Vagina (tissue), 2 donors: ENCODE data around the gene CACNB1. TPM values are rescaled to one million over a fixed set of nuclear protein-coding genes. Genes with fewer than 3 reads are reported as not detected.

Experiments used
- DNase-seq, 2 donors: peaks; one replicate each; pipeline ENCODE4 v3.0.0-alpha.2; 2017; ENCODE audit errors: extremely low spot score in 2 of 2
- H3K27ac ChIP-seq: fragments of 200-600 bp; sonication (generic); one replicate; pipeline ENCODE4 v1.5.1; 2019
- H3K27me3 ChIP-seq: fragments of 200-600 bp; sonication (generic); one replicate; pipeline ENCODE4 v1.5.1; 2019
- H3K36me3 ChIP-seq, 2 donors: fragments of 200-600 bp; sonication (generic); one replicate each; pipeline ENCODE4 v1.5.1; 2017 to 2019
- H3K4me1 ChIP-seq: fragments of 200-600 bp; sonication (generic); one replicate; pipeline ENCODE4 v1.5.1; 2019
- H3K4me3 ChIP-seq, 2 donors: fragments of 200-600 bp; sonication (generic); 1 replicate in 1 of 2; 2 replicates in 1 of 2; pipeline ENCODE4 v1.5.1; 2016 to 2019
- H3K9me3 ChIP-seq: fragments of 200-600 bp; sonication (generic); one replicate; pipeline ENCODE4 v1.5.1; 2019
- CTCF ChIP-seq, 3 experiments: fragments of 450-650 bp in 2 of 3; fragments of 200-600 bp in 1 of 3; sonication (generic) in 1 of 3; IDR thresholded peaks; one replicate each; pipeline ENCODE4 v1.5.1; 2017 to 2019; ENCODE audit warnings: antibody characterized with exemption in 3 of 3, mild to moderate bottlenecking in 2 of 3, moderate library complexity in 2 of 3
- POLR2A ChIP-seq, 2 donors: fragments of 450-650 bp; IDR thresholded peaks; one replicate each; pipeline ENCODE4 v1.6.1; 2017; ENCODE audit warnings: antibody characterized with exemption in 2 of 2, mild to moderate bottlenecking in 2 of 2, moderate library complexity in 2 of 2
- POLR2AphosphoS5 ChIP-seq, 2 donors: sonication (generic); formaldehyde crosslinking; IDR thresholded peaks; one replicate each; pipeline ENCODE4 v1.9.0; 2017; ENCODE audit warnings: antibody characterized with exemption in 2 of 2, mild to moderate bottlenecking in 2 of 2, low read depth in 1 of 2; ENCODE audit not compliant: insufficient read depth in 1 of 2
- intact Hi-C: fragments of 100-400 bp; cut with DNase I; formaldehyde crosslinking; loops from one replicate; pipeline ENCODE4 v1.15.1; 2023
- total RNA-seq: library from RNA; depleted of rRNA; stranded (reverse); fragments of >200 nt; gene quantifications from one replicate; pipeline ENCODE4 v1.2.3, GENCODE V29; 2016

The CACNB1 gene
- total RNA-seq, 1 donor from 2014 or later, result 8.3 TPM

DNA sequence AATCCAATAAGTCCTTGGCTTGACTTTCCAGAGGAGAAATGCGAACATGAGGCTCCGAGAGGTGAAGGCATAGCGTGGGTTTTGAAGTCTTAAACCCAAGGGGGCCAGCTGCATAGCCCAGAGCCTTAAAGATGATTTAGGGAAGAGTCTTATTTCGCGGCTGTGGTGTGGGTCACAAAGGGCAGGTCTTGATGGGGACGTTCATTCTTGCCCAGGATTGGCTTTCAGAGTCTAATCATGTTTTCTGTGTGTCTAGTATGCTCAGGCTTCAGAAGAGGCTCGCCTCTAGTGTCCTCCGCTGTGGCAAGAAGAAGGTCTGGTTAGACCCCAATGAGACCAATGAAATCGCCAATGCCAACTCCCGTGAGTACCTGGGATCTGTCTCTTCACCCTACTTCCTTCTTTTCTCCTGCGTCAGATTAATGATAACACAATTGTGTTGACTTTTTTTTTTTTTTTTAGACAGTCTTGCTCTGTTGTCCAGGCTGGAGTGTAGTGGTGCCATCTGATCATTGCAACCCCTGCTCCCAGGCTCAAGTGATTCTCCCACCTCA, 3.6 kb upstream of the CACNB1 start:
- Histone ChIP-seq H3K36me3 (peaks cover 0 to 40% of the 10 kb centered on the region in 2 donors), H3K27ac (peak overlapping the region; percentile 95), H3K9me3 (no peaks in the 10 kb centered on the region), H3K4me3 (peak overlapping the region; percentile 84 to 87), H3K4me1 (peaks cover 49% of the 10 kb centered on the region), H3K27me3 (no peaks in the 10 kb centered on the region)
- intact Hi-C loops, result no loop called here
- no peak for DNase-seq
- no peak for TF ChIP-seq CTCF (IDR thresholded peaks at IDR 0.05)
- TF ChIP-seq POLR2A (IDR thresholded peaks at IDR 0.05), result no peak

- Histone ChIP-seq H3K27me3 (no peaks in the 10 kb centered on the region), H3K4me1 (peaks cover 56% of the 10 kb centered on the region), H3K27ac (peak within 1 kb of the TSS; percentile 95), H3K36me3 (peaks cover 0 to 40% of the 10 kb centered on the region in 2 donors), H3K9me3 (no peaks in the 10 kb centered on the region), H3K4me3 (peak within 1 kb of the TSS; percentile 84 to 87)
- TF ChIP-seq POLR2A (IDR thresholded peaks at IDR 0.05), result no peak
- TF ChIP-seq POLR2AphosphoS5 (IDR thresholded peaks at IDR 0.05; ENCODE audit: insufficient read depth in 1 of 2, low read depth in 1 of 2), result peak; percentile 87 to 92
- no peak for TF ChIP-seq CTCF (IDR thresholded peaks at IDR 0.05)
- intact Hi-C loops, result no loop called here
- DNase-seq, result no peak
These were observed 2.8 kb upstream of the CACNB1 start, which contains the start of gene RPL19 for GRCh38 chr17:39200070-39200879. RPL19 (plus strand) TSS chr17:39200283; CDS start chr17:39200345, 62 bp downstream.

DNA sequence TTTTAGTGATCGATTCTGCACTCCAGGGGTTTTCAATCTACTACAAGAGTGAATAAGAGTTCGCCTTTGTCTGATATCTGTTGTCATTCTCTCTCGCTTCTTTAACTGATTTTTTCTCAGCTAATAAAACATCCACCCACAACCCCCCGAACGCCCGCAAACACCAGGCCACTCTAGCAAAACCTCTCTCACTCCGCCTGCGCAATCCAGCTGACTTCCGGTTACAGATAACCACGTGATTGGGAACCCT, 2.3 kb upstream of the CACNB1 start:
- Histone ChIP-seq H3K4me1 (peaks cover 62% of the 10 kb centered on the region), H3K27me3 (no peaks in the 10 kb centered on the region)
- intact Hi-C loops, result no loop called here

DNA sequence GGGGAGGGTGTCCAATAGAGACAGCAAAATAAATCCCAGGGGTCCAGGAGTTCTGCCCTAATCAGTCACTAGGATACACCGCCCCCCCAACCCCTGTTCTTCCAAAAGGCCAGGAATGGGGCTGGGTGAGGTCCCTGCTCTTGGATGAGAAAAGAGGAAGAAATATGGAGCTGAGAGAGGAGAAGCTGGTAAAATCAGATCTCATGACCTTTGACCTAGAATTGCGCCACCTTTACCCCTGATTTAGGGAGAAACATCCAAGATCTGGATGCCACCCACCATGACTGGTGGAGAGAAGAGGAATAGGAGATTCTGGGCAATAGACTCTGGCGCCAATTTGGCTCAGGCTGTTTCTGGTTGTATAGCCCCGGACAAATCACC, 707 bp upstream of the CACNB1 start:
- intact Hi-C loops, result no loop called here
- H3K4me3 ChIP-seq, result peak overlapping the region; percentile 78 to 89
- H3K4me1 ChIP-seq, result peaks cover 67% of the 10 kb centered on the region

More for the DNA sequence above, 2.3 kb upstream of the CACNB1 start:
- TF ChIP-seq CTCF (IDR thresholded peaks at IDR 0.05) (no peak), POLR2AphosphoS5 (IDR thresholded peaks at IDR 0.05; ENCODE audit: insufficient read depth in 1 of 2, low read depth in 1 of 2) (peak in 1 of 2 donors; percentile 100), POLR2A (IDR thresholded peaks at IDR 0.05) (peak in 1 of 2 donors; percentile 61)
- peak overlapping the region; percentile 84 to 87 for H3K4me3 ChIP-seq
- H3K27ac ChIP-seq, result peak overlapping the region; percentile 95
- H3K36me3 ChIP-seq, result peaks cover 0 to 35% of the 10 kb centered on the region in 2 donors
- DNase-seq, result peak in 1 of 2 donors; percentile 95
- no peaks in the 10 kb centered on the region for H3K9me3 ChIP-seq

More for the DNA sequence above, 707 bp upstream of the CACNB1 start:
- no peak for DNase-seq
- Histone ChIP-seq H3K27me3 (no peaks in the 10 kb centered on the region), H3K27ac (peak overlapping the region; percentile 95), H3K36me3 (peaks cover 0 to 19% of the 10 kb centered on the region in 2 donors), H3K9me3 (no peaks in the 10 kb centered on the region)
- TF ChIP-seq CTCF (IDR thresholded peaks at IDR 0.05), result no peak
- TF ChIP-seq POLR2AphosphoS5 (IDR thresholded peaks at IDR 0.05; ENCODE audit: insufficient read depth in 1 of 2, low read depth in 1 of 2), result no peak
- no peak for TF ChIP-seq POLR2A (IDR thresholded peaks at IDR 0.05)
